H9 (cell line): Measurements from ENCODE around the gene DYNLT2B. TPM values are rescaled to one million over a fixed set of nuclear protein-coding genes. Genes with fewer than 3 reads are reported as not detected.
"Not testable (repeated sequence)": the region's sequence is repeated elsewhere in the genome, so short reads cannot be mapped to it uniquely, and the experiment has no call there.

Experiments used
- DNase-seq: peaks from one replicate; pipeline ENCODE4 v3.0.0-alpha.2; 2017
- H2AFZ ChIP-seq: one replicate; pipeline ENCODE4 v1.6.1; 2013; ENCODE audit warnings: mild to moderate bottlenecking, low read length, control low read depth, moderate library complexity
- H2AK5ac ChIP-seq: 2 replicates; pipeline ENCODE4 v1.6.1; 2013; ENCODE audit warnings: low read length, control low read depth, mixed read lengths; ENCODE audit not compliant: insufficient read length
- H2BK120ac ChIP-seq: one replicate; pipeline ENCODE4 v1.6.1; 2013; ENCODE audit warnings: low read depth, mild to moderate bottlenecking, low read length, control low read depth, inconsistent platforms; ENCODE audit not compliant: poor library complexity, severe bottlenecking
- H2BK12ac ChIP-seq: 2 replicates; pipeline ENCODE4 v1.6.1; 2013; ENCODE audit warnings: low read length, control low read depth, mixed read lengths, low read depth; ENCODE audit not compliant: insufficient read length
- H2BK15ac ChIP-seq: 2 replicates; pipeline ENCODE4 v1.6.1; 2013; ENCODE audit warnings: low read depth, low read length, control low read depth
- H2BK20ac ChIP-seq: one replicate; pipeline ENCODE4 v1.6.1; 2013; ENCODE audit warnings: low read depth, mild to moderate bottlenecking, low read length, control low read depth, inconsistent platforms; ENCODE audit not compliant: poor library complexity, severe bottlenecking
- H2BK5ac ChIP-seq: 2 replicates; pipeline ENCODE4 v1.6.1; 2013; ENCODE audit warnings: low read length, control low read depth, mixed read lengths; ENCODE audit not compliant: insufficient read length
- H3K14ac ChIP-seq: 2 replicates; pipeline ENCODE4 v1.6.1; 2013; ENCODE audit warnings: low read length, control low read depth; ENCODE audit not compliant: insufficient read depth
- H3K18ac ChIP-seq: 2 replicates; pipeline ENCODE4 v1.6.1; 2013; ENCODE audit warnings: low read depth, mild to moderate bottlenecking, mixed read lengths, low read length, control low read depth; ENCODE audit not compliant: insufficient read length
- H3K23ac ChIP-seq: 2 replicates; pipeline ENCODE4 v1.6.1; 2013; ENCODE audit warnings: low read length, control low read depth, mixed read lengths, low read depth; ENCODE audit not compliant: insufficient read length
- H3K23me2 ChIP-seq: 2 replicates; pipeline ENCODE4 v1.6.1; 2013; ENCODE audit warnings: low read depth, mild to moderate bottlenecking, mixed read lengths, low read length, control low read depth; ENCODE audit not compliant: insufficient read length, poor library complexity, severe bottlenecking
- H3K27ac ChIP-seq: 2 replicates; pipeline ENCODE4 v1.5.1; 2013; ENCODE audit warnings: low read length, control low read depth, mixed read lengths, low read depth; ENCODE audit not compliant: insufficient read length
- H3K27me3 ChIP-seq: 2 replicates; pipeline ENCODE4 v1.6.1; 2013; ENCODE audit warnings: low read length, control low read depth, inconsistent platforms; ENCODE audit not compliant: insufficient read depth
- H3K4ac ChIP-seq: 2 replicates; pipeline ENCODE4 v1.6.1; 2013; ENCODE audit warnings: low read depth, mild to moderate bottlenecking, control low read depth, inconsistent platforms, low read length, moderate library complexity
- H3K4me1 ChIP-seq: 2 replicates; pipeline ENCODE4 v1.6.1; 2013; ENCODE audit warnings: low read length, control low read depth, inconsistent platforms; ENCODE audit not compliant: insufficient read depth
- H3K4me2 ChIP-seq: 2 replicates; pipeline ENCODE4 v1.6.1; 2013; ENCODE audit warnings: low read length, control low read depth, mixed read lengths; ENCODE audit not compliant: insufficient read length, insufficient read depth
- H3K56ac ChIP-seq: 2 replicates; pipeline ENCODE4 v1.6.1; 2013; ENCODE audit warnings: low read depth, mild to moderate bottlenecking, mixed read lengths, low read length, control low read depth; ENCODE audit not compliant: insufficient read length
- H3K79me1 ChIP-seq: 2 replicates; pipeline ENCODE4 v1.6.1; 2013; ENCODE audit warnings: low read depth, mild to moderate bottlenecking, moderate library complexity, low read length, control low read depth, inconsistent platforms; ENCODE audit not compliant: insufficient read depth, poor library complexity, severe bottlenecking
- H3K79me2 ChIP-seq: 2 replicates; pipeline ENCODE4 v1.6.1; 2013; ENCODE audit warnings: low read length, control low read depth, inconsistent platforms; ENCODE audit not compliant: insufficient read depth
- H3K9ac ChIP-seq: 2 replicates; pipeline ENCODE4 v1.6.1; 2013; ENCODE audit warnings: low read length, control low read depth, mixed read lengths; ENCODE audit not compliant: insufficient read length; ENCODE audit errors: extremely low read depth
- H3K9me3 ChIP-seq: one replicate; pipeline ENCODE4 v1.6.1; 2013; ENCODE audit warnings: low read depth, low read length, inconsistent platforms; ENCODE audit not compliant: control insufficient read depth
- H3T11ph ChIP-seq: one replicate; pipeline ENCODE4 v1.6.1; 2013; ENCODE audit warnings: mild to moderate bottlenecking, low read length, control low read depth, inconsistent platforms
- H4K20me1 ChIP-seq: one replicate; pipeline ENCODE4 v1.6.1; 2013; ENCODE audit not compliant: control insufficient read depth, insufficient read length, insufficient read depth
- H4K5ac ChIP-seq: 2 replicates; pipeline ENCODE4 v1.6.1; 2013; ENCODE audit warnings: low read depth, mild to moderate bottlenecking, mixed read lengths, low read length, control low read depth; ENCODE audit not compliant: insufficient read length
- H4K8ac ChIP-seq: replicated peaks from 2 replicates; pipeline ENCODE4 v1.6.1; 2013; ENCODE audit warnings: low read length, control low read depth, mixed read lengths, low read depth; ENCODE audit not compliant: insufficient read length
- H4K91ac ChIP-seq: 2 replicates; pipeline ENCODE4 v1.6.1; 2013; ENCODE audit warnings: low read depth, mild to moderate bottlenecking, moderate library complexity, mixed read lengths, low read length, control low read depth; ENCODE audit not compliant: insufficient read length
- H3K27ac Mint-ChIP-seq, 3 experiments: 2 replicates in 2 of 3; 3 replicates in 1 of 3; pipeline ENCODE4 v1.8.0; 2020 to 2021; ENCODE audit warnings: mixed read lengths in 3 of 3, mild to moderate bottlenecking in 1 of 3, moderate library complexity in 1 of 3
- H3K27me3 Mint-ChIP-seq: 2 replicates; pipeline ENCODE4 v1.8.0; 2021; ENCODE audit warnings: low read depth, mild to moderate bottlenecking, moderate library complexity, mixed read lengths
- H3K36me3 Mint-ChIP-seq, 3 experiments: 2 replicates in 2 of 3; 3 replicates in 1 of 3; pipeline ENCODE4 v1.8.0; 2020 to 2021; ENCODE audit warnings: low read depth in 3 of 3, mixed read lengths in 3 of 3; ENCODE audit not compliant: insufficient read depth in 1 of 3
- H3K4me1 Mint-ChIP-seq, 2 experiments: 2 replicates each; pipeline ENCODE4 v1.8.0; 2020; ENCODE audit warnings: mixed read lengths in 2 of 2
- H3K4me3 Mint-ChIP-seq, 2 experiments: 2 replicates in 1 of 2; 3 replicates in 1 of 2; pipeline ENCODE4 v1.8.0; 2020 to 2021; ENCODE audit warnings: mild to moderate bottlenecking in 2 of 2, mixed read lengths in 2 of 2, moderate library complexity in 1 of 2
- H3K9me3 Mint-ChIP-seq, 2 experiments: 2 replicates in 1 of 2; 3 replicates in 1 of 2; pipeline ENCODE4 v1.8.0; 2020; ENCODE audit warnings: mild to moderate bottlenecking in 2 of 2, mixed read lengths in 2 of 2, moderate library complexity in 1 of 2
- CTCF ChIP-seq: fragments of 200-600 bp; sonication (generic); conservative IDR thresholded peaks from 3 replicates; pipeline ENCODE4 v1.8.0; 2021; ENCODE audit warnings: antibody characterized with exemption, mild to moderate bottlenecking
- WGBS: extraction: QIAGEN DNeasy Blood & Tissue Kit; methylation state at CpG from one replicate; pipeline ENCODE4 v1.1.7; 2013; ENCODE audit warnings: missing lambda C conversion rate, low lambda C conversion rate, mixed read lengths; ENCODE audit not compliant: insufficient read length; ENCODE audit errors: extremely low coverage; 5-methylcytosine and 5-hydroxymethylcytosine counted together
- total RNA-seq: library from RNA; stranded (reverse); gene quantifications from 2 replicates; pipeline ENCODE4 v1.2.1, GENCODE V29; 2021

The DYNLT2B gene
- total RNA-seq, 1 experiment from 2014 or later, result 12.4 TPM

- H3K56ac ChIP-seq, result no peak overlapping the region
- Mint-ChIP-seq H3K27me3 (no peaks in the 10 kb centered on the region), H3K4me1 (no peaks in the 10 kb centered on the region), H3K36me3 (peaks cover 47 to 82% (median 80%) of the 10 kb centered on the region in 3 experiments), H3K27ac (peak overlapping the region in 2 of 3 experiments; percentile 15 to 61; a peak in 2 of 7 replicates), H3K9me3 (no peaks in the 10 kb centered on the region), H3K4me3 (no peak overlapping the region; a peak in 1 of 5 replicates)
- H2BK120ac ChIP-seq, result no peak overlapping the region
- H3K9ac ChIP-seq, result no peak overlapping the region
- WGBS, result no CpG with 5 or more reads among the region's 7 CpGs
- H2AK5ac ChIP-seq, result no peak overlapping the region
- H3K4ac ChIP-seq, result no peak overlapping the region
- H4K8ac ChIP-seq, result no peak overlapping the region
- no peak overlapping the region for H4K5ac ChIP-seq
- no peak overlapping the region for H3K4me2 ChIP-seq
- DNase-seq, result no peak
- H3K18ac ChIP-seq, result no peak overlapping the region
- H3T11ph ChIP-seq, result no peak overlapping the region
- H2BK20ac ChIP-seq, result no peak overlapping the region
- H3K4me1 ChIP-seq, result no peaks in the 10 kb centered on the region
- no peak for TF ChIP-seq CTCF
- no peak overlapping the region for H2BK5ac ChIP-seq
- H3K79me2 ChIP-seq, result no peaks in the 10 kb centered on the region
- no peak overlapping the region for H3K14ac ChIP-seq
- H3K27me3 ChIP-seq, result no peaks in the 10 kb centered on the region
- H2BK12ac ChIP-seq, result no peak overlapping the region
- H4K91ac ChIP-seq, result no peak overlapping the region
- no peak overlapping the region for H3K23ac ChIP-seq
- no peak overlapping the region for H3K27ac ChIP-seq
- H3K23me2 ChIP-seq, result no peaks in the 10 kb centered on the region
- H4K20me1 ChIP-seq, result no peaks in the 10 kb centered on the region
- no peaks in the 10 kb centered on the region for H3K9me3 ChIP-seq
- no peak overlapping the region for H2BK15ac ChIP-seq
- H3K79me1 ChIP-seq, result no peaks in the 10 kb centered on the region
- H2AFZ ChIP-seq, result no peak overlapping the region
Measured at GRCh38 chr3:196360586-196360985, 42.5 kb upstream of the DYNLT2B start.

GRCh38 chr3:196358540-196358939 is 40.5 kb upstream of the DYNLT2B start:
- not testable (repeated sequence) for H4K5ac ChIP-seq, H4K91ac ChIP-seq, H3K4me1 ChIP-seq, DNase-seq, H3T11ph ChIP-seq, H3K4ac ChIP-seq, H3K27me3 Mint-ChIP-seq, H3K9me3 ChIP-seq, H3K79me2 ChIP-seq, H3K9me3 Mint-ChIP-seq, H2BK5ac ChIP-seq, H2AFZ ChIP-seq, H3K56ac ChIP-seq, H3K4me2 ChIP-seq, H2BK15ac ChIP-seq, H2AK5ac ChIP-seq, H4K8ac ChIP-seq, H3K27ac Mint-ChIP-seq, H3K18ac ChIP-seq, H3K14ac ChIP-seq, H3K9ac ChIP-seq, H3K27ac ChIP-seq, H3K27me3 ChIP-seq, H2BK12ac ChIP-seq, H3K23me2 ChIP-seq, H3K79me1 ChIP-seq, H3K23ac ChIP-seq, H4K20me1 ChIP-seq, H3K4me1 Mint-ChIP-seq, H2BK120ac ChIP-seq, H2BK20ac ChIP-seq, H3K4me3 Mint-ChIP-seq
- peaks cover 48 to 87% (median 84%) of the 10 kb centered on the region in 3 experiments for H3K36me3 Mint-ChIP-seq
- WGBS, result no CpG with 5 or more reads among the region's 4 CpGs
